Measurements from ENCODE around the gene ZMYND10. TPM values are rescaled to one million over a fixed set of nuclear protein-coding genes. Genes with fewer than 3 reads are reported as not detected.

The ZMYND10 gene
- total and polyA plus RNA-seq, 10 donors = 0.56 to 2.2 (median 1.2) TPM; not detected in 1

- Histone ChIP-seq H3K27me3 (replicated peaks in 1 of 7) (peaks cover 0 to 4% (median 0%) of the 10 kb centered on the region in 7 donors), H3K4me1 (peaks cover 0 to 39% (median 21%) of the 10 kb centered on the region in 6 donors), H3K27ac (peak overlapping the region in 7 of 8 donors; percentile 37 to 87 (median 77)), H3K36me3 (no peaks in the 10 kb centered on the region), H3K9me3 (no peaks in the 10 kb centered on the region), H3K4me3 (peak overlapping the region; percentile 39 to 81 (median 58))
- TF ChIP-seq CTCF (IDR thresholded peaks at IDR 0.05 in 8 of 11, conservative IDR thresholded peaks at IDR 0.05 in 3 of 11) = no peak
- peak in 1 of 3 donors; percentile 25 for TF ChIP-seq POLR2A (IDR thresholded peaks at IDR 0.05)
- peak; percentile 84 to 87 (median 84) for TF ChIP-seq POLR2AphosphoS5 (IDR thresholded peaks at IDR 0.05)
- WGBS, 5 donors = 4 to 38% (median 8%) methylated on average over 12 to 53 of the region's 53 CpGs
- DNase-seq = peak; percentile 98
- intact Hi-C loops (cut with DNase I; ENCODE audit: low total_unique reads) = no loop called here
These were observed 19.7 kb upstream of the ZMYND10 start for GRCh38 chr3:50365080-50365841.

DNA sequence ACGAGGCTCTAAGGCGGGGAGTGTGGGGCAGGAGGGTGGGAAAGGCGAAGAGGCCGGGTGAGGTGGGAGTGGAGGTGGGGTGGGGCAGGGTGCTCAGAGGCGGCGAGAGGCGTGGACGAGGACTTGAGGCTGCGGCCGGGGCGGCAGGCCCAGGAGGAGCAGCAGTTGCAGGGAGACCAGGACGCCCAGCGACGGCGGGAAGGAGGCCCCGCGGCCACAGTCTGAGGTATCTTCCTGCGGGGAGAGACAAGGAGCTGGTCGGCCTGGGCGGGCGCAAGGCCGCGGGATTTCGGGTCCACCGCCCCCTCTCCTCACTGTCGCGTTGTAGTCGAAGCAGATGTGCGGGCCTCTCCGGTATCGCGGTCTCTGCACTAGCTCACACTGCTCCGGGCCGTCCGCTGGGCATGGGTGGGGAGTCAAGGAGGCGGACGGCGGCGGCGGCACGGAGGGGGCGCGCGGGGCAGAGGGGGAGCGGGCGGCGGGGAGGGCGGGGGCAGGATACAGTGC is 19.1 kb upstream of the ZMYND10 start:
- Histone ChIP-seq H3K9me3 (no peaks in the 10 kb centered on the region), H3K27ac (peak overlapping the region in 6 of 8 donors; percentile 72 to 87 (median 79)), H3K4me1 (peaks cover 0 to 44% (median 24%) of the 10 kb centered on the region in 6 donors), H3K27me3 (replicated peaks in 1 of 7) (peaks cover 0 to under 1% (median 0%) of the 10 kb centered on the region in 7 donors), H3K4me3 (peak overlapping the region; percentile 39 to 81 (median 58)), H3K36me3 (no peaks in the 10 kb centered on the region)
- DNase-seq = peak; percentile 90
- WGBS, 5 donors = 13 to 43% (median 17%) methylated on average over 14 to 48 of the region's 48 CpGs
- TF ChIP-seq POLR2A (IDR thresholded peaks at IDR 0.05) = no peak
- no peak for TF ChIP-seq POLR2AphosphoS5 (IDR thresholded peaks at IDR 0.05)
- no peak for TF ChIP-seq CTCF (IDR thresholded peaks at IDR 0.05 in 8 of 11, conservative IDR thresholded peaks at IDR 0.05 in 3 of 11)
- intact Hi-C loops (cut with DNase I; ENCODE audit: low total_unique reads) = no loop called here

DNA sequence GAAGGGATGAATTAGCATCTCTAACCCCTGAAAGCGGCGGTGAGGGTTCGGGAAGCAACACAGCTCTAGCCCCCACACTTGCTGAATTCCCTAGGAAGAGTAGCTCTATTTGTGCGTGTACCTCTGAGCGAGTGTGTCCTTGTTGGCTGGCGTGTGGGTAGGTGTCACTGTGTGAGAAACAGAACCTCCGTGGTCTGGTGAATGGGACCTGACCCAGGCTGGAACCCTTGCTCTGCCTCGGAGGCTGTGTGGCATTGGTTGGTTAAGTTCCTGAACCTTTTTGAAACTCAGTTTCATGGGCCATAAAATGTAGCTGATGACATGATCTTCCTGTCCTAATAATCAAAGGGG is 14.2 kb upstream of the ZMYND10 start:
- peaks cover 0 to 39% (median 18%) of the 10 kb centered on the region in 6 donors for H3K36me3 ChIP-seq
- intact Hi-C loops (cut with DNase I; ENCODE audit: low total_unique reads) = no loop called here
- TF ChIP-seq POLR2A (IDR thresholded peaks at IDR 0.05) = no peak
- no peak for TF ChIP-seq CTCF (IDR thresholded peaks at IDR 0.05 in 8 of 11, conservative IDR thresholded peaks at IDR 0.05 in 3 of 11)
- no peak for TF ChIP-seq POLR2AphosphoS5 (IDR thresholded peaks at IDR 0.05)
- no peak for DNase-seq
- no peaks in the 10 kb centered on the region for H3K27me3 ChIP-seq (replicated peaks in 1 of 7)
- H3K4me3 ChIP-seq = peak overlapping the region in 5 of 8 donors; percentile 63 to 97 (median 83)
- H3K27ac ChIP-seq = peak overlapping the region in 4 of 8 donors; percentile 90 to 93 (median 92)
- H3K4me1 ChIP-seq = peaks cover 29 to 60% (median 52%) of the 10 kb centered on the region in 6 donors
- H3K9me3 ChIP-seq = no peaks in the 10 kb centered on the region
- 20 to 37% (median 27%) methylated on average over 7 to 8 of the region's 8 CpGs for WGBS, 5 donors
